Keratinocyte (primary cell): ENCODE measurements around the gene STEAP3. TPM values are rescaled to one million over a fixed set of nuclear protein-coding genes. Genes with fewer than 3 reads are reported as not detected.

ENCODE experiments used
- DNase-seq: peaks from one replicate; pipeline ENCODE4 v3.0.0-alpha.2; 2011; ENCODE audit warnings: low read depth, missing footprints, low spot score
- FAIRE-seq: peaks from 2 replicates; lab custom pipeline; 2011; peaks lifted over from hg19 to GRCh38; lab: Jason Lieb, UNC
- H2AFZ ChIP-seq: 2 replicates; pipeline ENCODE4 v1.6.0; 2012; ENCODE audit warnings: low read length, control low read depth, inconsistent platforms; ENCODE audit not compliant: control insufficient read depth
- H3K27ac ChIP-seq: 2 replicates; pipeline ENCODE4 v1.5.1; 2011; ENCODE audit warnings: low read length; ENCODE audit not compliant: control insufficient read depth, insufficient read depth
- H3K27me3 ChIP-seq: 3 replicates; pipeline ENCODE4 v1.6.0; 2011; ENCODE audit warnings: low read length; ENCODE audit not compliant: control insufficient read depth, insufficient read depth; ENCODE audit errors: extremely low read depth
- H3K36me3 ChIP-seq, 2 experiments: 2 replicates in 1 of 2; 3 replicates in 1 of 2; pipeline ENCODE4 v1.5.1; 2011; ENCODE audit warnings: low read length in 2 of 2, mild to moderate bottlenecking in 1 of 2; ENCODE audit not compliant: control insufficient read depth in 2 of 2, insufficient read depth in 2 of 2; ENCODE audit errors: extremely low read depth in 1 of 2
- H3K4me1 ChIP-seq: 3 replicates; pipeline ENCODE4 v1.5.1; 2011; ENCODE audit warnings: low read length; ENCODE audit not compliant: control insufficient read depth, insufficient read depth; ENCODE audit errors: extremely low read depth
- H3K4me2 ChIP-seq: 3 replicates; pipeline ENCODE4 v1.6.0; 2011; ENCODE audit warnings: low read depth, low read length; ENCODE audit not compliant: control insufficient read depth, insufficient read depth; ENCODE audit errors: extremely low read depth
- H3K4me3 ChIP-seq, 3 experiments: fragments of 200-600 bp in 1 of 3; sonication (generic) in 1 of 3; 2 replicates in 2 of 3; 3 replicates in 1 of 3; pipeline ENCODE4 v1.5.1; 2011 to 2016; ENCODE audit warnings: low read length in 3 of 3, mild to moderate bottlenecking in 3 of 3, control low read depth in 2 of 3, inconsistent platforms in 1 of 3, low read depth in 1 of 3, mixed read lengths in 1 of 3, mixed run types in 1 of 3, moderate library complexity in 1 of 3; ENCODE audit not compliant: control insufficient read depth in 2 of 3, insufficient read depth in 2 of 3; ENCODE audit errors: extremely low read depth in 1 of 3
- H3K79me2 ChIP-seq: 2 replicates; pipeline ENCODE4 v1.6.0; 2012; ENCODE audit warnings: low read length; ENCODE audit not compliant: control insufficient read depth, insufficient read depth
- H3K9ac ChIP-seq: 3 replicates; pipeline ENCODE4 v1.6.0; 2011; ENCODE audit warnings: low read length; ENCODE audit not compliant: control insufficient read depth, insufficient read depth; ENCODE audit errors: extremely low read depth
- H3K9me1 ChIP-seq: 3 replicates; pipeline ENCODE4 v1.6.0; 2011; ENCODE audit warnings: low read length; ENCODE audit not compliant: control insufficient read depth, insufficient read depth; ENCODE audit errors: extremely low read depth
- H3K9me3 ChIP-seq: 2 replicates; pipeline ENCODE4 v1.5.1; 2012; ENCODE audit warnings: low read depth, low read length; ENCODE audit not compliant: control insufficient read depth
- H4K20me1 ChIP-seq: 3 replicates; pipeline ENCODE4 v1.6.0; 2011; ENCODE audit warnings: low read length; ENCODE audit not compliant: control insufficient read depth, insufficient read depth; ENCODE audit errors: extremely low read depth
- EZH2 ChIP-seq: IDR thresholded peaks from one replicate; pipeline ENCODE4 v1.6.1; 2012; ENCODE audit warnings: inconsistent platforms, mild to moderate bottlenecking, low read length, moderate library complexity
- dilution Hi-C: fragments of 300-500 bp; cut with MboI; formaldehyde crosslinking; loops from one replicate; pipeline ENCODE4 v1.7.0; 2020; ENCODE audit warnings: low sequenced_read_pairs; ENCODE audit not compliant: extremely low pct_ligation_motif_present
- polyA plus RNA-seq, 5 experiments: library from polyadenylated mRNA; depleted of rRNA in 3 of 5; stranded (reverse) in 3 of 5; stranded (forward) in 1 of 5; unstranded in 1 of 5; fragments of >200 nt; gene quantifications; 1 replicate in 1 of 5; 2 replicates in 3 of 5; 3 replicates in 1 of 5; pipeline versions ENCODE4 v1.2.1 to v1.2.3, GENCODE V29; 2011 to 2012; ENCODE audit warnings: missing spikeins in 2 of 5, low read depth in 1 of 5, low replicate concordance in 1 of 5
- TF ChIP-seq, protein P1 (sequence below), 3 experiments: IDR thresholded peaks in 1 of 3; conservative IDR thresholded peaks in 1 of 3; optimal IDR thresholded peaks in 1 of 3; 2 replicates in 2 of 3; 3 replicates in 1 of 3; pipeline versions ENCODE3 to v1.5.1; 2011; ENCODE audit warnings: low read length in 3 of 3, mild to moderate bottlenecking in 3 of 3, moderate library complexity in 2 of 3, control low read depth in 1 of 3, inconsistent platforms in 1 of 3; ENCODE audit not compliant: insufficient read depth in 2 of 3; ENCODE audit errors: extremely low read depth in 1 of 3

Gene STEAP3
- polyA plus RNA-seq, 1 donor (not counting 4 experiments of a cell fraction or from before 2014, with no cell fraction given): 19.9 TPM

DNA sequence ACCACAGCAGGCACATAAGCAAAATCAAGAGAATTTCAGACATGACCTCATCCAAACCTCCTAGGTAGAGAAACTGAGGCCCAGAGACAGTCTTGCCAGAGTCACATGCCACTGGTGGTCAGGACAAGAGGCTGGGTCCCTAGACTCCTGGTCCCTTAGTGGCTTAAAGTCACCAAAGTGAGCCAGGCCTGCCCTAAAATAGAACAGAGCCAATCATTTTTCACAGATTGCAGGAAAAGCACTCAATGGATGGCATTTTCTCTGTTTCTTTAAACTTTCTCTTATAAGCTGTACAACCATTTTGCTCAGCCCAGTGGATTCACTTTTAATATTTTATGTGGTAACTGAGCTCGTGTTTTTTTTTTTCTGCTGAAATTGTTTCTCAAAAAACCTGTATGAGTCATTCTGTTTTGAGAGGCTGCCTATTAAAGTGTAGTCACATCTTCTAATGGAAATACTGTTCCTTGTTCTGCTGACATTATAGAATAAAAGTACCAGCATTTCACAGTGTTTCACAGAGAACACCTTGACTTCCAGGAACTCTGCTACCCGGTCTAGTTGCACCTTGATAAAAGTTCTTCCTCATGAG, 29.6 kb downstream of the STEAP3 start:
- no peak for FAIRE-seq
- no peak overlapping the region for H2AFZ ChIP-seq
- H3K4me1 ChIP-seq: peaks cover 36% of the 10 kb centered on the region
- dilution Hi-C loops: no loop called here
- no peak overlapping the region for H3K4me3 ChIP-seq
- peaks cover 3% of the 10 kb centered on the region for H3K9me1 ChIP-seq
- DNase-seq: no peak
- no peaks in the 10 kb centered on the region for H3K27me3 ChIP-seq
- H4K20me1 ChIP-seq: no peaks in the 10 kb centered on the region
- no peak for TF ChIP-seq EZH2
- TF ChIP-seq, protein P1, sequence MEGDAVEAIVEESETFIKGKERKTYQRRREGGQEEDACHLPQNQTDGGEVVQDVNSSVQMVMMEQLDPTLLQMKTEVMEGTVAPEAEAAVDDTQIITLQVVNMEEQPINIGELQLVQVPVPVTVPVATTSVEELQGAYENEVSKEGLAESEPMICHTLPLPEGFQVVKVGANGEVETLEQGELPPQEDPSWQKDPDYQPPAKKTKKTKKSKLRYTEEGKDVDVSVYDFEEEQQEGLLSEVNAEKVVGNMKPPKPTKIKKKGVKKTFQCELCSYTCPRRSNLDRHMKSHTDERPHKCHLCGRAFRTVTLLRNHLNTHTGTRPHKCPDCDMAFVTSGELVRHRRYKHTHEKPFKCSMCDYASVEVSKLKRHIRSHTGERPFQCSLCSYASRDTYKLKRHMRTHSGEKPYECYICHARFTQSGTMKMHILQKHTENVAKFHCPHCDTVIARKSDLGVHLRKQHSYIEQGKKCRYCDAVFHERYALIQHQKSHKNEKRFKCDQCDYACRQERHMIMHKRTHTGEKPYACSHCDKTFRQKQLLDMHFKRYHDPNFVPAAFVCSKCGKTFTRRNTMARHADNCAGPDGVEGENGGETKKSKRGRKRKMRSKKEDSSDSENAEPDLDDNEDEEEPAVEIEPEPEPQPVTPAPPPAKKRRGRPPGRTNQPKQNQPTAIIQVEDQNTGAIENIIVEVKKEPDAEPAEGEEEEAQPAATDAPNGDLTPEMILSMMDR (optimal IDR thresholded peaks at IDR 0.05 in 1 of 3, IDR thresholded peaks at IDR 0.05 in 1 of 3, conservative IDR thresholded peaks at IDR 0.05 in 1 of 3; ENCODE audit: extremely low read depth in 1 of 3, insufficient read depth in 2 of 3, low read length in 3 of 3): no peak
- H3K36me3 ChIP-seq: peaks cover 21% of the 10 kb centered on the region in 2 experiments
- H3K79me2 ChIP-seq: no peaks in the 10 kb centered on the region
- peak overlapping the region; percentile 47 for H3K4me2 ChIP-seq
- H3K9ac ChIP-seq: peak overlapping the region; percentile 45
- peak overlapping the region; percentile 86 for H3K27ac ChIP-seq
- H3K9me3 ChIP-seq: no peaks in the 10 kb centered on the region

DNA sequence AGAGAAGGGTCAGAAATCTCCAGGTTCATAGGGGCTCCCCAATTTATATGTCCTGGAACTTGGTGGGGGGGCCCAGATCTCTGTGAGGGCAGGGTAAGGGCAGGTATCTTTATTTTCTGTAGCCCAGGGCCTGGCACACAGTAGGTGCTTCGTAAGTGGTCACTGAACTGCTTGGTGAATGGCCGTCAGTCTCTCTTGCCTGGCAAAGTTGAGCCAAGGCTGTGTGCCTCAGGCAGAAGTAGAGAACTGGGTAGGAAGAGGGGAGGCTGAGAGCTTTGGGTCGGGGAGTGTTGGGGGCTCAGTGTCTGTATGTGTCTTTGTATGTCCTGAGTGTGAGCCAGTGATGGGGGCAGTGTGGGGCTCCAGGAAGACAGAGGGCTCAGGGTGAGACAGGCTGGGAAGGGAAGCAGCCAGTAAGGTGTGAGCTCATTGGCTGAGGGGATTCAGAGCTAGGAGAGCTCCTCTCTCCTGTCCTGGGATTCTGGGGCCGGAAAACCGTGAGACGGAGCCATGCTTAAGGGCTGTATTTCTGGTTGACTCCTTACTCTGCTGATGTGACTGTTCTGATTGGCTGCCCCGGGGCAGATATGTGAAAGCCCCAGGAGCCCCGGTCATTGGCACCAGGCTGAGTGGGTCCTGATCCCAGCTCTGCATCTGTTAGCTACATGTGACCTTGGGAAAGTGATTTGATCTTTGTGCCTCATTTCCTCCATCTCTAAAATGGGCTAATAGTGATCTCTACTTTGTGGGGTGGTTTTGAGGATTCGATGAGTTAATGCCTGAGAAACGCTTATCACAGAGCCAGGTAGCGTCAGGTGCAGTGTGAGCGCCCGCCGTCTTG, 30.3 kb downstream of the STEAP3 start:
- Histone ChIP-seq H3K9me1 (peaks cover 3% of the 10 kb centered on the region), H3K27ac (peak overlapping the region; percentile 86), H3K27me3 (no peaks in the 10 kb centered on the region), H3K4me1 (peaks cover 36% of the 10 kb centered on the region), H3K79me2 (no peaks in the 10 kb centered on the region), H3K4me3 (no peak overlapping the region), H3K9me3 (no peaks in the 10 kb centered on the region), H4K20me1 (no peaks in the 10 kb centered on the region), H2AFZ (no peak overlapping the region), H3K4me2 (peak overlapping the region; percentile 47), H3K36me3 (peaks cover 17 to 20% of the 10 kb centered on the region in 2 experiments), H3K9ac (no peak overlapping the region)
- dilution Hi-C loops: no loop called here
- TF ChIP-seq, protein P1 (optimal IDR thresholded peaks at IDR 0.05 in 1 of 3, IDR thresholded peaks at IDR 0.05 in 1 of 3, conservative IDR thresholded peaks at IDR 0.05 in 1 of 3; ENCODE audit: extremely low read depth in 1 of 3, insufficient read depth in 2 of 3, low read length in 3 of 3): no peak
- no peak for TF ChIP-seq EZH2
- no peak for FAIRE-seq
- no peak for DNase-seq
